IMR-90 (cell line): ENCODE measurements around the gene PTPRN2. TPM values are rescaled to one million over a fixed set of nuclear protein-coding genes. Genes with fewer than 3 reads are reported as not detected.

Experiments used
- ATAC-seq: fragments of 200-7000 bp; cut with Tn5 transposase; 2 replicates; pipeline ENCODE4 v1.9.1; 2020; ENCODE audit warnings: low read depth, mild to moderate bottlenecking, moderate library complexity
- BruUV-seq: library from RNA; stranded (reverse); fragments of 400-500 nt; replicated peaks from 2 replicates; lab custom pipeline; 2021; lab: Mats Ljungman, UMichigan
- CTCF ChIA-PET: fragments of 300-600 bp; formaldehyde crosslinking; extraction: SDS; loops from one replicate; lab custom pipeline; 2021; ENCODE audit warnings: antibody characterized with exemption; lab: Yijun Ruan, JAX
- POLR2A ChIA-PET: fragments of 300-600 bp; sonication (Branson Sonifier 250); formaldehyde crosslinking; loops from one replicate; lab custom pipeline; 2022; ENCODE audit warnings: antibody characterized with exemption; ENCODE audit not compliant: unreplicated experiment; lab: Charles Lee
- DNase-seq: peaks from one replicate; pipeline ENCODE4 v3.0.0; 2013
- H2AFZ ChIP-seq: replicated peaks from 2 replicates; pipeline ENCODE3; 2013; ENCODE audit warnings: low read length, mild to moderate bottlenecking; ENCODE audit not compliant: poor library complexity
- H2AK5ac ChIP-seq: 2 replicates; pipeline ENCODE4 v1.6.1; 2013; ENCODE audit warnings: low read depth, low read length, inconsistent platforms
- H2AK9ac ChIP-seq: replicated peaks from 2 replicates; pipeline ENCODE3; 2013; ENCODE audit warnings: mild to moderate bottlenecking, low read depth, low read length, moderate library complexity; ENCODE audit not compliant: poor library complexity
- H2BK120ac ChIP-seq: 2 replicates; pipeline ENCODE4 v1.6.1; 2013; ENCODE audit warnings: low read depth, low read length, inconsistent platforms
- H2BK15ac ChIP-seq: 3 replicates; pipeline ENCODE4 v1.6.1; 2013; ENCODE audit warnings: low read depth, low read length, inconsistent platforms
- H2BK20ac ChIP-seq: 2 replicates; pipeline ENCODE4 v1.6.1; 2013; ENCODE audit warnings: low read depth, mild to moderate bottlenecking, inconsistent platforms, low read length, moderate library complexity
- H2BK5ac ChIP-seq: 2 replicates; pipeline ENCODE4 v1.6.1; 2013; ENCODE audit warnings: mild to moderate bottlenecking, low read depth, low read length, inconsistent platforms; ENCODE audit not compliant: poor library complexity, severe bottlenecking
- H3K14ac ChIP-seq: replicated peaks from 2 replicates; pipeline ENCODE4 v1.6.1; 2013; ENCODE audit warnings: low read depth, low read length, inconsistent platforms
- H3K18ac ChIP-seq: 2 replicates; pipeline ENCODE4 v1.6.1; 2013; ENCODE audit warnings: low read depth, low read length, control low read depth
- H3K23ac ChIP-seq: 2 replicates; pipeline ENCODE4 v1.6.1; 2013; ENCODE audit warnings: low read depth, low read length, inconsistent platforms
- H3K27ac ChIP-seq: 2 replicates; pipeline ENCODE4 v1.5.1; 2013; ENCODE audit warnings: mild to moderate bottlenecking, control low read depth, low read length; ENCODE audit not compliant: insufficient read depth
- H3K27me3 ChIP-seq: 2 replicates; pipeline ENCODE4 v1.6.1; 2013; ENCODE audit warnings: low read length; ENCODE audit not compliant: control insufficient read depth, insufficient read depth
- H3K36me3 ChIP-seq: 2 replicates; pipeline ENCODE4 v1.6.1; 2013; ENCODE audit warnings: low read length, mixed read lengths; ENCODE audit not compliant: control insufficient read depth, insufficient read depth
- H3K4ac ChIP-seq: 2 replicates; pipeline ENCODE4 v1.6.1; 2013; ENCODE audit warnings: low read depth, low read length, inconsistent platforms
- H3K4me1 ChIP-seq: 2 replicates; pipeline ENCODE4 v1.6.1; 2013; ENCODE audit warnings: low read length, mixed read lengths; ENCODE audit not compliant: control insufficient read depth, insufficient read depth
- H3K4me2 ChIP-seq: 2 replicates; pipeline ENCODE4 v1.6.1; 2013; ENCODE audit warnings: low read depth, mild to moderate bottlenecking, control low read depth, low read length, moderate library complexity
- H3K4me3 ChIP-seq: 2 replicates; pipeline ENCODE4 v1.5.1; 2013; ENCODE audit warnings: low read depth, mild to moderate bottlenecking, control low read depth, low read length, moderate library complexity; ENCODE audit not compliant: insufficient read depth
- H3K56ac ChIP-seq: 2 replicates; pipeline ENCODE4 v1.6.1; 2013; ENCODE audit warnings: low read length, inconsistent platforms; ENCODE audit not compliant: insufficient read depth; ENCODE audit errors: extremely low read depth
- H3K79me1 ChIP-seq, 2 experiments: 2 replicates each; pipeline ENCODE4 v1.6.1; 2013; ENCODE audit warnings: low read length in 2 of 2, inconsistent platforms in 1 of 2, low read depth in 1 of 2
- H3K9ac ChIP-seq: 2 replicates; pipeline ENCODE4 v1.6.1; 2013; ENCODE audit warnings: low read depth, low read length, control low read depth
- H3K9me1 ChIP-seq: 2 replicates; pipeline ENCODE4 v1.6.1; 2013; ENCODE audit warnings: low read length, inconsistent platforms; ENCODE audit not compliant: insufficient read depth
- H3K9me3 ChIP-seq: 2 replicates; pipeline ENCODE4 v1.6.1; 2013; ENCODE audit warnings: low read length; ENCODE audit not compliant: control insufficient read depth, insufficient read depth
- H4K20me1 ChIP-seq: 2 replicates; pipeline ENCODE4 v1.6.1; 2013; ENCODE audit warnings: low read length, inconsistent platforms; ENCODE audit not compliant: insufficient read depth
- H4K5ac ChIP-seq: 2 replicates; pipeline ENCODE4 v1.6.1; 2013; ENCODE audit warnings: mild to moderate bottlenecking, low read depth, low read length, control low read depth
- H4K8ac ChIP-seq, 2 experiments: 2 replicates each; pipeline ENCODE4 v1.6.1; 2013; ENCODE audit warnings: low read depth in 2 of 2, low read length in 2 of 2, control low read depth in 1 of 2, inconsistent platforms in 1 of 2
- H4K91ac ChIP-seq: 2 replicates; pipeline ENCODE4 v1.6.1; 2013; ENCODE audit warnings: low read depth, low read length, inconsistent platforms; ENCODE audit not compliant: insufficient read depth
- CTCF ChIP-seq: conservative IDR thresholded peaks from 2 replicates; pipeline ENCODE4 v1.5.1; 2012; ENCODE audit warnings: mild to moderate bottlenecking, low read depth, low read length, improper control_type of control experiment
- ELK1 ChIP-seq: fragments of 150-350 bp; IDR thresholded peaks from 2 replicates; pipeline ENCODE4 v1.6.1; 2016; ENCODE audit warnings: low read depth, mild to moderate bottlenecking, low read length, moderate library complexity, borderline replicate concordance
- FOS ChIP-seq: fragments of 150-350 bp; IDR thresholded peaks from 2 replicates; pipeline ENCODE4 v1.6.1; 2016; ENCODE audit warnings: low read depth, low read length
- MAFK ChIP-seq: IDR thresholded peaks from 2 replicates; pipeline ENCODE4 v1.6.1; 2012; ENCODE audit warnings: low read depth, low read length, improper control_type of control experiment
- MAZ ChIP-seq: IDR thresholded peaks from 2 replicates; pipeline ENCODE4 v1.6.1; 2012; ENCODE audit warnings: low read depth, mild to moderate bottlenecking, low read length, improper control_type of control experiment, moderate library complexity, borderline replicate concordance
- SMC3 ChIP-seq: fragments of 150-350 bp; IDR thresholded peaks from 2 replicates; pipeline ENCODE4 v1.6.1; 2016; ENCODE audit warnings: low read depth, mild to moderate bottlenecking, antibody characterized with exemption, low read length, moderate library complexity
- WGBS, 2 experiments: methylation state at CpG; one replicate each; pipeline versions ENCODE4 v1.1.5 to v1.1.7; 2013; ENCODE audit warnings: missing lambda C conversion rate in 2 of 2; ENCODE audit not compliant: insufficient read length in 1 of 2; ENCODE audit errors: extremely low coverage in 2 of 2; 5-methylcytosine and 5-hydroxymethylcytosine counted together
- dilution Hi-C: fragments of 300-500 bp; cut with HindIII; formaldehyde crosslinking; loops from one replicate; pipeline ENCODE4 v1.14.3; 2018; ENCODE audit warnings: low sequenced_read_pairs; ENCODE audit not compliant: unreplicated experiment
- in situ Hi-C: fragments of 300-500 bp; cut with MboI; formaldehyde crosslinking; loops from 3 replicates; pipeline ENCODE4 v1.14.3; 2019; ENCODE audit warnings: low sequenced_read_pairs, inconsistent platforms, mixed read lengths
- intact Hi-C: fragments of 100-400 bp; cut with micrococcal nuclease; formaldehyde crosslinking; loops from 2 replicates; pipeline ENCODE4 v1.10.0; 2022
- polyA plus RNA-seq, 3 experiments: library from polyadenylated mRNA; depleted of rRNA; stranded (reverse); fragments of >200 nt; gene quantifications; 2 replicates each; pipeline ENCODE4 v1.2.3, GENCODE V29; 2012; ENCODE audit warnings: low replicate concordance in 1 of 3
- total RNA-seq: library from RNA; depleted of rRNA; stranded (reverse); fragments of >200 nt; gene quantifications from 2 replicates; pipeline ENCODE4 v1.2.3, GENCODE V29; 2012

The PTPRN2 gene
- total and polyA plus RNA-seq, 2 of the 4 experiments (the other 2 are of a cell fraction) = 0.03 TPM; not detected in 1

- H2BK5ac ChIP-seq = no peak overlapping the region
- TF ChIP-seq MAZ = no peak
- no peak for TF ChIP-seq FOS
- TF ChIP-seq SMC3 = no peak
- TF ChIP-seq MAFK = no peak
- TF ChIP-seq ELK1 = no peak
- no peak for TF ChIP-seq CTCF
- DNase-seq (no peak), ATAC-seq (no peak)
- no peak overlapping the region for H3K23ac ChIP-seq
- no peaks in the 10 kb centered on the region for H3K4me1 ChIP-seq
- no peak overlapping the region for H3K9ac ChIP-seq
- no peak overlapping the region for H3K4me2 ChIP-seq
- no peak overlapping the region for H2BK15ac ChIP-seq
- H3K79me1 ChIP-seq = no peaks in the 10 kb centered on the region
- H3K36me3 ChIP-seq = no peaks in the 10 kb centered on the region
- POLR2A ChIA-PET = no interaction called here
- no peaks in the 10 kb centered on the region for H3K9me1 ChIP-seq
- H4K5ac ChIP-seq = no peak overlapping the region
- in situ Hi-C loops (no loop called here), dilution Hi-C loops (no loop called here), intact Hi-C loops (no loop called here)
- H2AFZ ChIP-seq = peak overlapping the region; percentile 14
- no peak overlapping the region for H2BK20ac ChIP-seq
- BruUV-seq = no TSS peak
- H3K18ac ChIP-seq = no peak overlapping the region
- no peak overlapping the region for H2AK9ac ChIP-seq
- H4K91ac ChIP-seq = no peak overlapping the region
- no peak overlapping the region for H3K4me3 ChIP-seq
- no peak overlapping the region for H3K14ac ChIP-seq
- 51% methylated on average over 4 of the region's 13 CpGs; no CpG with 5 or more reads in 1 of the 2 experiments for WGBS, 2 experiments
- no peak overlapping the region for H2BK120ac ChIP-seq
- no peak overlapping the region for H3K4ac ChIP-seq
- H3K27ac ChIP-seq = no peak overlapping the region
- no peaks in the 10 kb centered on the region for H3K27me3 ChIP-seq
- CTCF ChIA-PET = no interaction called here
- H4K20me1 ChIP-seq = no peaks in the 10 kb centered on the region
- no peak overlapping the region for H3K56ac ChIP-seq
- H4K8ac ChIP-seq = no peak overlapping the region
- H3K9me3 ChIP-seq = peaks cover 58% of the 10 kb centered on the region
- no peak overlapping the region for H2AK5ac ChIP-seq
Observed at GRCh38 chr7:157795643-157796042, 792.0 kb downstream of the PTPRN2 start.
